Common myeloid progenitor, CD34-positive (primary cell): Measurements from ENCODE around the gene TMC2.
"Not testable (repeated sequence)": the region's sequence is repeated elsewhere in the genome, so short reads cannot be mapped to it uniquely, and the experiment has no call there.

ENCODE experiments used
- CTCF ChIA-PET: fragments of 350-600 bp; sonication (Branson Sonifier 250); formaldehyde crosslinking; loops from one replicate; lab custom pipeline; 2021; ENCODE audit warnings: antibody characterized with exemption; lab: Charles Lee
- POLR2A ChIA-PET: fragments of 350-600 bp; sonication (Branson Sonifier 250); formaldehyde crosslinking; loops from one replicate; lab custom pipeline; 2021; ENCODE audit warnings: antibody characterized with exemption; lab: Charles Lee
- DNase-seq, 3 donors: peaks; one replicate each; pipeline versions ENCODE4 v3.0.0 to v3.0.0-alpha.2; 2013
- H3K27ac ChIP-seq, 2 experiments: 1 replicate in 1 of 2; 2 replicates in 1 of 2; pipeline ENCODE4 v1.7.0; 2013; ENCODE audit warnings: inconsistent platforms in 2 of 2, low read length in 2 of 2, mild to moderate bottlenecking in 2 of 2, low read depth in 1 of 2, moderate library complexity in 1 of 2; ENCODE audit not compliant: severe bottlenecking in 2 of 2, insufficient read depth in 1 of 2, poor library complexity in 1 of 2
- H3K27me3 ChIP-seq, 5 experiments: replicated peaks in 2 of 5; 1 replicate in 3 of 5; 2 replicates in 2 of 5; pipeline versions ENCODE4 v1.6.1 to v1.7.0; 2013; ENCODE audit warnings: low read length in 4 of 5, mild to moderate bottlenecking in 2 of 5, moderate library complexity in 2 of 5, inconsistent platforms in 1 of 5; ENCODE audit not compliant: insufficient read depth in 5 of 5, control insufficient read depth in 4 of 5
- H3K36me3 ChIP-seq, 4 experiments: 1 replicate in 2 of 4; 2 replicates in 2 of 4; pipeline versions ENCODE4 v1.6.1 to v1.7.0; 2013; ENCODE audit warnings: low read length in 3 of 4, control low read depth in 1 of 4, mild to moderate bottlenecking in 1 of 4; ENCODE audit not compliant: control insufficient read depth in 4 of 4, insufficient read depth in 4 of 4
- H3K4me1 ChIP-seq, 4 experiments: 1 replicate in 3 of 4; 2 replicates in 1 of 4; pipeline versions ENCODE4 v1.6.1 to v1.7.1; 2013; ENCODE audit warnings: low read length in 3 of 4, mild to moderate bottlenecking in 3 of 4, control low read depth in 1 of 4, inconsistent platforms in 1 of 4, moderate library complexity in 1 of 4; ENCODE audit not compliant: control insufficient read depth in 4 of 4, insufficient read depth in 4 of 4; ENCODE audit errors: control extremely low read depth in 1 of 4
- H3K4me3 ChIP-seq, 7 experiments: 1 replicate in 4 of 7; 2 replicates in 3 of 7; pipeline versions ENCODE4 v1.5.1 to v1.7.0; 2013; ENCODE audit warnings: mild to moderate bottlenecking in 7 of 7, low read length in 6 of 7, moderate library complexity in 6 of 7, inconsistent platforms in 2 of 7, low read depth in 2 of 7, control low read depth in 1 of 7; ENCODE audit not compliant: insufficient read depth in 4 of 7, control insufficient read depth in 1 of 7; ENCODE audit errors: extremely low read depth in 1 of 7
- H3K9me3 ChIP-seq, 5 experiments: 1 replicate in 4 of 5; 2 replicates in 1 of 5; pipeline versions ENCODE4 v1.6.1 to v1.7.1; 2013; ENCODE audit warnings: low read length in 4 of 5, mild to moderate bottlenecking in 2 of 5, inconsistent platforms in 1 of 5, low read depth in 1 of 5, moderate library complexity in 1 of 5; ENCODE audit not compliant: control insufficient read depth in 4 of 5, insufficient read depth in 2 of 5; ENCODE audit errors: control extremely low read depth in 1 of 5
- WGBS: methylation state at CpG from one replicate; pipeline ENCODE4 v1.1.5; 2013; ENCODE audit not compliant: insufficient coverage; 5-methylcytosine and 5-hydroxymethylcytosine counted together

TMC2 gene

DNA sequence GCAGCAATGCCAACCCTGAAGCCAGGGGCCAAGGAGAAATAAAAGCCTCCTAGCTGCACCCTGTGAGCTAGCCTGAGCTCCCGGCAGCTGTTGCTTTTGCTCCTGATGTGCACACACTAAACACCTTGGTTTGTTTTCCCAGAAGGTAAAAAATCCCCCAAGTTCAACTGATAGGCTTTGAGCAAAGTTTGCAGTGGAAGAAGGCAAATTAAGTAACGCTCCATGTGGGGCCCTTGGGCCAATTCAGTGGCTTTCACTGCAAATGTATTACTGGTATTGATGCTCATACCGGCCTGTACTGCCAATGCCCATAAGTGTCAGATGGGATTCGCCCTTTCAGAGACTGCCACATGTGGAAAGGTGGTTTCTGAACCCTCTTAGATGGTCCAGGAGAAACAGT, 137.1 kb downstream of the TMC2 start:
- Histone ChIP-seq H3K36me3 (no peaks in the 10 kb centered on the region), H3K4me1 (no peaks in the 10 kb centered on the region), H3K4me3 (no peak overlapping the region), H3K27me3 (peaks cover 0 to 2% (median 0%) of the 10 kb centered on the region in 5 experiments), H3K9me3 (peaks cover 0 to 2% (median 0%) of the 10 kb centered on the region in 5 experiments), H3K27ac (no peak overlapping the region)
- no peak for DNase-seq
- POLR2A ChIA-PET = interaction anchor here (0.6 kb wide), 1 partner anchor 148 kb away, joined by 3 read pairs; no protein-coding TSS in a partner anchor
- CTCF ChIA-PET = interaction anchor here (1.0 to 7.0 kb wide), 5 partner anchors 8 to 119 kb away, joined by 3 to 56 read pairs (median 3); no protein-coding TSS in a partner anchor
- WGBS = 96% methylated on average over 3 of the region's 4 CpGs

DNA sequence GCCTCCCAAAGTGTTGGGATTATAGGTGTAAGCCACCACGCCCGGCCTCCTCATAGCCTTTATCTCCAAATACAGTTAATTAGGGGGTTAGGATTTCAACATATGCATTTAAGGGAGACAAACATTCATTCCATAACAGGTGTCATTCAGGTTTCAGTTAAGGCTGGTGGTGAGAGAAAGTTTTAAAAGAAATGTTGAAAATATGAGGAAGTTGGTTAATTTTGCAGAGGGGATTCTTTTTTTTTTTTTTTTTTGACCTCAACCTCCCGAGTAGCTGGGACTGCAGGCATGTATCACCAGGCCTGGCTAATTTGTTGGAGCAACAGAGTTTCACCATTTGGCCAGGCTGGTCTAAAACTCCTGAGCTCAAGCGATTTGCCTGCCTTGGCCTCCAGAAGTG, 143.7 kb downstream of the TMC2 start:
- POLR2A ChIA-PET = no interaction called here

DNA sequence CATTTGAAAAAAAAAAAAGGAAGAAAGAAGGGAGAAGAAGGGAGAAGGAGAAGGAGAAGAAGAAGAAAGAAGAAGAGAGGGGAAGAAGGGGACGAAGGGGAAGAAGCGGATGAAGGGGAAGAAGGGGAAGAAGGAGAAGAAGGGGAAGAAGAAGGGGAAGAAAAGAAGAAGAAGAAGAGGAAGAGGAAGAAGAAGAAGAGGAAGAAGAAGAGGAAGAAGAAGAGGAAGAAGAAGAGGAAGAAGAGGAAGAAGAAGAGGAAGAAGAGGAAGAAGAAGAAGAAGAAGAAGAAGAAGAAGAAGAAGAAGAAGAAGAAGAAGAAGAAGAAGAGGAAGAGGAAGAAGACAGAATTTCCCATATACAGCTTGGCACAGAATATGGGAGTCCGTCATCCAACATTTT, 145.7 kb downstream of the TMC2 start:
- peaks cover 2 to 20% (median 9%) of the 10 kb centered on the region in 4 experiments for H3K4me1 ChIP-seq
- CTCF ChIA-PET, H3K9me3 ChIP-seq, H3K4me3 ChIP-seq, H3K27me3 ChIP-seq, DNase-seq, H3K36me3 ChIP-seq, POLR2A ChIA-PET, H3K27ac ChIP-seq: not testable (repeated sequence)
- whole genome bisulfite sequencing = 87% methylated on average over 3 of the region's 3 CpGs

More for the DNA sequence above, 143.7 kb downstream of the TMC2 start:
- no peaks in the 10 kb centered on the region for H3K27me3 ChIP-seq
- WGBS = 86% methylated on average over 1 of the region's 4 CpGs
- H3K4me1 ChIP-seq = peaks cover 2 to 12% (median 6%) of the 10 kb centered on the region in 4 experiments
- no peak overlapping the region for H3K4me3 ChIP-seq
- no peaks in the 10 kb centered on the region for H3K9me3 ChIP-seq
- DNase-seq = peak in 2 of 3 donors; percentile 49 to 57
- H3K27ac ChIP-seq = no peak overlapping the region
- no peaks in the 10 kb centered on the region for H3K36me3 ChIP-seq
- CTCF ChIA-PET = no interaction called here

DNA sequence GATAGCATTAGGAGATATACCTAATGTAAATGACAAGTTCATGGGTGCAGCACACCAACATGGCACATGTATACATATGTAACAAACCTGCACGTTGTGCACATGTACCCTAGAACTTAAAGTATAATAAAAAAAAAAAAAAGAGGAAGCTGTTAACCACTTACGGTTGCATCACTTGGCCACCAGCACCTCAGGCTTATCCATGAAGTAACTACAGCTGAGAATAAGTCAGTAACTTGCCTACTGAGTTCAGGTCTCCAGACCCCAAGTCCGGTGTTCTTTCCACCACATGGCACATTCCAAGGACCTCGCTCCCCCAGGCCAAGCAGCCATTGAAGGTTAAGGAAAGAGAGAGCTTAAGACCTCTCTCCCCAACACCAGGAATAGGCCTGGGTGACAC, 148.4 kb downstream of the TMC2 start:
- not testable (repeated sequence) for H3K27me3 ChIP-seq, H3K9me3 ChIP-seq, H3K4me3 ChIP-seq, H3K36me3 ChIP-seq, H3K27ac ChIP-seq
- ChIA-PET POLR2A (interaction anchor here (0.6 kb wide), 1 partner anchor 147 kb away, joined by 3 read pairs; no protein-coding TSS in a partner anchor), CTCF (interaction anchor here (0.9 to 5.6 kb wide), 11 partner anchors 11 to 168 kb away, joined by 3 to 56 read pairs (median 5); partner anchors contain the start of gene IDH3B)
- no CpG with 5 or more reads among the region's 4 CpGs for WGBS
- peaks cover 6 to 34% (median 24%) of the 10 kb centered on the region in 4 experiments for H3K4me1 ChIP-seq
- peak; percentile 75 to 91 (median 89) for DNase-seq

DNA sequence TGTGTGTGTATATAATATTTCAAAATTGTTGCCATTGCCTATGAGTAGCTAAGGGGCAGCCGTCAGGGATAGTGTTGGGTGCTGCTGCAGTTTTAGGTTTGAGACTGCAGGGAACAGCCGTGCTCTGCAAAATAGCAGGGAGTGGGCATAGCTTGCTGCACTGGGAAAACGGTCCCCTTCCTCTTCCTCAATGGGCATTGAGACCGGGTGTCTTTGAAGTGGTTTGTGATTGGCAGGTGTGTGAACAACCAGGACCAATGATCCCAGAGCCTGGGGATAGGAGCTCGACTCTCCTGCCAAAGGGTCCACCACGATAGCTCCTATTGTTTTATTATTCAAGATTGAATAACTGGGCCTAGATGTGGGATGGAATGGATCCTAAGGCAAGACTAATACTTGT, 151.1 kb downstream of the TMC2 start:
- H3K27me3 ChIP-seq = peaks cover 0 to 21% (median 8%) of the 10 kb centered on the region in 5 experiments
- H3K4me3 ChIP-seq = peak overlapping the region in 2 of 7 experiments; percentile 34 to 64
- WGBS = 67% methylated on average over 3 of the region's 6 CpGs
- H3K9me3 ChIP-seq = no peaks in the 10 kb centered on the region
- no peak for DNase-seq
- CTCF ChIA-PET = interaction anchor here (0.7 to 5.6 kb wide), 24 partner anchors 12 to 314 kb away, joined by 3 to 56 read pairs (median 6); partner anchors contain the start of gene IDH3B
- H3K36me3 ChIP-seq = no peaks in the 10 kb centered on the region
- no peak overlapping the region for H3K27ac ChIP-seq
- H3K4me1 ChIP-seq = peaks cover 6 to 38% (median 29%) of the 10 kb centered on the region in 4 experiments
- POLR2A ChIA-PET = interaction anchor here (1.0 to 1.5 kb wide), 2 partner anchors 19 to 65 kb away, joined by 3 to 4 read pairs; no protein-coding TSS in a partner anchor

DNA sequence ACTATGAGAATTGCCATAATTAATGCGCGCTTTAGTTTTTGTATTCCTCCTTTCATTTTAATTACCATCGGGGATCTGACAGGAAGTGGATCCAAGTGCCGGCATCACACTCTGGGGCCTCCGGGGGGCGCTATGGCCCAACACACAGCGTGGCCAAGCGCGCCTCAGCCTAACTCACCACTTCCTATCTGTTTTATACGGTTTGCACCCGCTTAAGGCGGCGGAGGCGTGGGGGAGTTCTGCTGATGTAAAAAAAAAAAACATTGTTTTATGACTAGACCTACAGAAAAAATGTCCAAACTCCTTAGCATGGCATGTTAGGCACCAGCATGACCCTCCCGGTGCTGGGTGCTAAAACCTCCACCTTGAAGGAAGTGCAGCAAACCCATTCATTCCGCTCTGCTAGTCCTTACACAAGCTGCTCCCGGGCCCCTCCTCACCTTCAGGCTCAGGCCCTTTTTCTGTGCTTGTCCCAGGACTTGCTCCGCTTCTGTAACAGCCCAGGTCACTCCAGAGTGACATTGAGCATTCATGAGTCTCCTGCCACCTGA, 151.7 kb downstream of the TMC2 start:
- H3K27ac ChIP-seq = no peak overlapping the region
- peak; percentile 76 to 93 (median 92) for DNase-seq
- 10% methylated on average over 17 of the region's 18 CpGs for WGBS
- POLR2A ChIA-PET = interaction anchor here (1.0 to 1.5 kb wide), 2 partner anchors 19 to 64 kb away, joined by 3 to 4 read pairs; no protein-coding TSS in a partner anchor
- H3K27me3 ChIP-seq = peaks cover 0 to 21% (median 8%) of the 10 kb centered on the region in 5 experiments
- CTCF ChIA-PET = interaction anchor here (0.7 to 5.6 kb wide), 27 partner anchors 11 to 313 kb away, joined by 3 to 56 read pairs (median 5); partner anchors contain the start of gene IDH3B
- H3K9me3 ChIP-seq = no peaks in the 10 kb centered on the region
- peak overlapping the region in 2 of 7 experiments; percentile 34 to 64 for H3K4me3 ChIP-seq
- H3K36me3 ChIP-seq = no peaks in the 10 kb centered on the region
- peaks cover 6 to 38% (median 29%) of the 10 kb centered on the region in 4 experiments for H3K4me1 ChIP-seq

DNA sequence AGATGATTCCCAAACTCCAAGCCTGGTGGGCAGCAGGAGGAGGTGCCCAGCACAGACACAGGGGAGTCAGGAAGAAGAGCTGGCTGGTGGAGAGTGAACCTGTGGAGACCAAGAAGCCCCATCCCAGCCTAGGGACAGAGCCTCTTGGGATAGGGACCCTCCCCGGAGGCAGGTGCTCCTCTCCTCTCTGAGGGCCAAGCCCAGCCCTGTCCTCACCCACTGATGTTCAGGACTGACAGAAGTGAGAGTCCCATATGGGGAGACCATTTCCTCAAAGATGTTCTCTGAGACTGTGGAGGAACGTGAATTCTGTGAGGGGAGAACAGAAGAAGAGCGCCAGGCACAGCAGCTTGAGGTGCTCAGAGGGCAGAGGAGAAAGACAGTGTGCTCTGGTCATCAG, 153.8 kb downstream of the TMC2 start:
- no peak for DNase-seq
- WGBS = 43% methylated on average over 1 of the region's 3 CpGs
- Histone ChIP-seq H3K4me3 (no peak overlapping the region), H3K27me3 (peaks cover 0 to 42% (median 19%) of the 10 kb centered on the region in 5 experiments), H3K9me3 (no peaks in the 10 kb centered on the region), H3K4me1 (peaks cover 4 to 45% (median 30%) of the 10 kb centered on the region in 4 experiments), H3K36me3 (no peaks in the 10 kb centered on the region), H3K27ac (no peak overlapping the region)
- CTCF ChIA-PET = interaction anchor here (0.7 to 4.1 kb wide), 9 partner anchors 9 to 65 kb away, joined by 3 to 45 read pairs (median 8); no protein-coding TSS in a partner anchor
- POLR2A ChIA-PET = no interaction called here
